GM19099 (cell line): Measurements from ENCODE around the gene GATA2.

Source experiments
- POLR2A ChIP-seq: IDR thresholded peaks from 3 replicates; pipeline ENCODE4 v1.6.1; 2011; ENCODE audit warnings: low read depth; ENCODE audit not compliant: insufficient read length; ENCODE audit errors: extremely low read depth

The GATA2 gene

DNA sequence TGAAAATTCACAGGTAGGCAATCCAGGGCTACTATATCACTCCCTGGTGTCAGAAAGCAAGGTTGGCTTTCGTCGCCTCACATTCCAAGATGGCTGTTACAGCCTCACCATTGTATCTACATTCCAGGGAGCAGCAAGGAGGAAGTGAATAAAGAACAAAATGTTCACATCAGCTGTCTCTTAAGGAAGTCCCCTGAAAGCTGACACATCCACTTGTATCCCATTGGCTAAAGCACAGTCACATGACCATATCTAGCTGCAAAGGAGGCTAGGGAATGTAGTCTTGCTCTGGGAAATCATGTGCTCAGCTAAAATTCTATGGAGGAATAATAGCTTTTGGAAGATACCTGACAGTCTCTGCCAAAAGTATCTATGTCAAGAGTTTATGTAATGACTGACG is 12.8 kb upstream of the GATA2 start:
- TF ChIP-seq POLR2A, result no peak

DNA sequence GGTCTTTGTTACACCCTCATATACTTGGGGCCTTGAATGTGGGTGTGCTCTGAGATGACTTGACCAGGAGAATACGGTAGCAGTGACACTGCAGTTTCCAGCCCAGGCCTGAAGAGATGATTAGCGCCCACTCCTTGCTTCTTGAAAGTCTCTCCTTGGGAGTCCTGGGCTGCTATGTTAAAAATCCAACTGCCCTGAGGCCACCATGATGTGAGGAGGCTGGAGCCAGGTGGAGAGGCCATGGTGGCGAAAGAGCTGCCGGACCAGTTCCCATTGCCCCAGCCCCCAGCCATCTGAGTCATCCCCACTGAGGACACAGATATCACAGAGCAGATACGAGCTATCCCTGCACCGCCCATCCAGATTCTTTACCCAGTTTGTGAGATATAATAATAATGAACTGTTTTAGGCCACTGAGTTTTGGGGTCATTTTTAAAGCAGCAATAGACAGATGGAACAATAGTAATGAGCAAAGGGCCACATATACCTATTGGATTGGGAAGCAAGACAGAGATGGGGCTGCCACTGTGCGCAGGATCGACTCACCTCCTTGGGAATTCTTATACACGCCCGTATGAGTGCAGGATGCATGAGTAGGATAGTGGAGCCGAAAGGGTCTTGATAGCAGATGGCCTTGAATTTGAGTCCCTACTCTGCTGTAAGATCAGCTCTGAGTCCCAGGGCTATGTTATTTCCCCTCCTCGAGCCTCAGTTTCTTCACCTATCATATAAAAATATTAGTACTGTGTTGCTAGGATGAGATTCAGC is 12.1 kb upstream of the GATA2 start:
- no peak for TF ChIP-seq POLR2A

DNA sequence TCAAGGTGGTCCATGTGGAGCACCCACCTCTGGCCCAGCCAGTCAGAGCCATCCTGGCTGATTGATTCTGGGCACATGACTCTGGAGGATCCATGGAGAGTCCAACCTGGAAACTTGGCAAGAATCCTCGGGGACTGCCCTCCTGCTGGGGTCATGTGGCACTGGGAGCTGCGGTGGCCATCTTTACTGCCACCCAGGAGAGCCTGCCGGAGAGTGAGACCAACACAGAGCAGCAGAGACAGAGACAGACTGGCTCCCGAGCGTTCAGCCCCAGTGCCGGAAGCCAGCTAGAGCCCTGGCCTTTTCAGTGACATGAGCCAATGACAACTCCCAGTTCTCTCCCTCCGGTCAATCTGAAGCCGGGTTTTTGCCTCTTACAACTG is 11.5 kb upstream of the GATA2 start:
- no peak for TF ChIP-seq POLR2A

DNA sequence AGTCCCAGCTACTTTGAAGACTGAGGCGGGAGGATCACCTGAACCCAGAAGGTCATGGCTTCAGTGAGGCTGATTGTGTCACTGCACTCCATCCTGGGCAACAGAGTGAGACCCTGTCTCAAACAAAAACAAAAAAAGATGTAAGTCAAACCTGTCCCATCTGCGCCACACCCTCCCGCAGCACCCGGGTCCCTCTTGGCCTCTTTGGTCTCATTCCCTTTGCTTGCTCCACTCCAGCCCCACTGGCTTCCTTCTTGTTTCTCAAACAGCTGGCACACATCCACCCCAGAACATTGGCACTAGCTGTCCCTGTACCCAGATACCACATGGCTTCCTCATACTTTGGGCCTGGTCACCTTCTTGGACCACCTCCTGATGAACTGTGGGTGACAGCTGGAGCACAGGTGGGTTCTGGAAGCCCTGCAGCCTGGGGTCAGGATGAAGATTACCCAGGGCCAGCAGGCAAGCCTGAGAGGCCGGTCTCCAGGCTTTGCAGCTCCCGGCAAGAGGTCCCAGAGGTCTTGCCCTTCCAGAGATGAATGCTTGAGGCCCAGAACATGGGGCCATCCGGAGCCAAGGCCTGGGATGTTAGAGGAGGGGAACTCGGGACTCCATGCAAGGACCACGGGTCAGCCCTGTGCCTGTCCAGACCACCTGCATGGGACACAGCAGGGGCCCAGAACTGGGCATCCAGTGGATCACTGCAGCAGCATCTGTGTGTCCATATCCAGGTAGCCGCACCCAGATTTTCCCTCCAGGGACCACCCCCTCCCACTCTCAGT is 10.9 kb upstream of the GATA2 start:
- no peak for TF ChIP-seq POLR2A

DNA sequence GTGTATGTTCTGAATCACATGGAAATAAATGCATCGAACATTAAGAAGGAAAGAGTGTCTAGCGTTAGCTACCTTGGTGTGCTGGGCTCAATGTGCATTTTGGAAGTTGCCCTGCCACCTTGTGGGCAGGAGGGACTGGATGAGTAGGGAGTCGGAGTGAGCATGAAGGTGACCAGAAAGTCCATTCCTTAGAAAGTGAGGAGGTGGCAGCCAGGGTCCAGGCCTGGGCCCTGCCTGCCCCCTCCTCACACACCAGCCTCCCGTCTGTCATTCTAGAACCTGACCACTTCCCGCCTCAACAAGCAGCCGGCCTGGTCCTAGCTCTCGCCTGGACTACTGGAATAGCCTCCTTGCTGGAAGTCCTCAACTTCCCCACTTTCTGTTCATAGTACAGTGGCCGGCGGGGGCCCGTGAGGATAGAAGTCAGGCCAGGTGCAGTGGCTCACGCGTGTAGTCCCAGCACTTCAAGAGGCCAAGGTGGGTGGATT is 10.2 kb upstream of the GATA2 start:
- no peak for TF ChIP-seq POLR2A

DNA sequence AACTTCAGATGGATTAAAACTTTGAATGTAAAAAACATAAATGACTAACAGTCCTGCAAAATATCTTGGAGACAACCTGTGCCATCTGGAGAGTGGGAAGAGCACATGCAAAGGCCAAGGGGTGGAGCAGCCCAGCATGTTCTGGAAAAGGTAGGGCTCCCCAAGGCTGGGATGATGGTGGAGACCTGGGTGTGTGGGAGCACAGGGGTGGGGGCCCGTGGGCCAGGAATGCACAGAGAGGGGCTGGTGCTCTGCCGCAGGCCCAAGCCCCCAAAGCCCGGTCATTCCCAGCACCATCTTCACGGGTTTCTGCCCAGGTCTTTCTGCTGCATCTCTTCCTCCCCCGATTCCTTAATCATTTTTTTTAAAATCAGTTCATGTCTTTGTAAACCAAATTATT is 9.7 kb upstream of the GATA2 start:
- no peak for TF ChIP-seq POLR2A

DNA sequence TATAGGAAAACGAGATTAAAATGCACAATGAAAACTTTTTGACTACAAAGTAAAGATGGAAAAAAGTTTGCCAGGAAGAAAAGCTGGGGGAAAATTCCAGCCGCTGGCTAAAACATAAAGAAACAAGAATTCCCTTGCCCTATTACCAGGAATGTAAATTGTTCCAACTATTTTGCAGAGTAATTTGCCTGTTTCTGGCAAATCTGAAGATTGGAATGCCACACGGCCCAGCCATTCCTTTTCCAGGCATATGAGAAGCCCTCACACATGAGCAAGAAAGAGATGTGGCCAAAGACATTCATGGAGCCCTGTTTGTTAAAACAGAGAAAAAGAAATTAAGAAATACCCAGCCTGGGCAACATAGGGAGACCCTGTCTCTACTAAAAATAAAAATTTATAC is 8.4 kb upstream of the GATA2 start:
- TF ChIP-seq POLR2A, result no peak

DNA sequence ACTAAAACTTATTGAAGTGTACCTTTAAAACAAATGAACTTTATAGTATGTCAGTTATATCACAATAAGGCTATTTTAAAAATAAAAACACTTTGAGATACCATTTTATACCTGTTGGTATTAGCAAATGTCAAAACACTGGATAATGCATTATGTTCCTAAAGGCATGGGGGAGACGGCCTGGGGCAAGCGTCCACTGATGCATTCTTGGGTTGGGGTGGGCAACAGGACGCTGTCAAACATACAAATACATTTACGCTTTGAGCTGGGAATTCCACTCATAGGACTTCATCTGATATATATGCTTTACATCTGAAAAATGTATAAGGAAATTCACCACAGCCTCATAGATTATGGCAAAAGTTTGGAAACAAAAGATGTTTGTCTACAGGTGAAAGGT is 7.6 kb upstream of the GATA2 start:
- no peak for TF ChIP-seq POLR2A

DNA sequence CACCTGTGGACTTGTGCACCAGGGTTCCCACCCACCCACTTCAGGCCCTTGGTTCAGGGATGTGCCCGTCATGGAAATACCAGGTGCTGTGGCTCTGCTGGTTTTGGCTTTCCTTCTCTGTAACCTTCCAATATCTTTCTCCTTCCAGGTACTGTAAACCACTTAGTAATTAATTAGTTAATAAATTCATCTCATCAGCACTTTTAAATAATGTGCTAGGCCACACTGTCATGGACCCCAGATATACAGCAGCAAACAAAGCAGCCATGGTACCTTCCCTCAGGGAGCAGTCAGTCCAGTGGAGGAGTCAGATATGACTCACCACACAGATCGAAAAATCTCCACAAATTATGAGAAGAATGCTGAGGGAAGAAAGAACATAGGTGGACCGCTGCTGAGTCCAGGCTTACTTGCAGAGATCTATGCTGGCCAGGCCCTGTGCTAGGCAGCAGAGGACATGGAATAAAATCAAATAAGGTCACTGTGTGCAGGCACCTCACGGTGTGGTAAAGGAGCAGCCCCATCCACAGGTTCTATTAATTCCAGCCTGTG is 6.8 kb upstream of the GATA2 start:
- no peak for TF ChIP-seq POLR2A

DNA sequence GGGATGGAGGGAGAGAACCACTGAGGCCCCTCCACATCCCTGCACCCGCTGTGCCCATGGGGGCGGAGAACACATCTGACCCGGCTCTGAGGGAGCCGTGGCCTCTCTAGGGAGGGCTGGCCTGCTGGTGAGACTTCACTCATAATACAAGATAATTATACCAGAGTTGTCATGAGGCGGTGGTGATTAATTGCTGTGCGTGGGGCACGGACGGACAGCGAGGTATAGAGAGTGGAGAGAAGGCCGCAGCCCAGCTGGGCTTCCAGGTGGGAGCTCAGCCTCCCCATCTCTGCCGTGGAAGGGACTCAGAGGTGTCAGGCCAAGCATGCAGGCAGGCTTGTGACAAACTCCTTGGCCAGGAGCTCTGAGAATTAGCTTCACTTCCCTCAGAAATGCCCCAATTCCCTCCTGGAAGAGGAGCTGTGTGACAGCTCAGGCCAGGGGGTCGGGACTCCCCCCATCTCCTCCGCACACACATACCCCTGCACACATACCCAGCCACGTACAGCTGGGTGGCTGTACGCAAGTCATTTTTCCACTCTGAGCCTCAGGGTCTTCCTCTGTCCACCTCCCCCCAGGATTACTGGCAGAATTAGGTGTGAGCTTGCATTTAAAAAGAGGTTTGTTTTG is 6.0 kb upstream of the GATA2 start:
- TF ChIP-seq POLR2A, result no peak

DNA sequence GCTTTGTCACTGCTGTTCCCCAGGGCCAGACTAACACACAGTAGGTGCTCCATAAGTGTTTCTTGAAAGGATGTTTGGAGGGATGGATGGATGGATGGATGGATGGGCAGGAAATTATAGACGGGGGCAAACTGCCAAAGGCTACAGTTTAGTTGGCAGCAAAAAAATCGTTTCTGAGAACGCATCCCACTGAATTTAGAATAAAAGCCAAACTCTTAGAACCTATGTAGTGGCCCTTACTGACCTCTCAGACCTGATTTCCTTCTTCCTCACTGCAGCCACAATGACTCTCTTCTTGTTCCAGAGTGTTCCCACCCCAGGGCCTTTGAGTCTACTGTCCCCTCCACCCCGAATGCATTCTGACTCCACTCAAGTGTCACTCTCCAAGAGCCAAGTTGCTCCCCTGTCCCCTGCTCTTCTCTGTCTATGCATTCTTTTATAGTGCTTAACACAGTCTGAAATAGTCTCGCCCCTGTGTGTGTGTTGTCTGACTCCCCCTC is 5.2 kb upstream of the GATA2 start:
- TF ChIP-seq POLR2A, result no peak

DNA sequence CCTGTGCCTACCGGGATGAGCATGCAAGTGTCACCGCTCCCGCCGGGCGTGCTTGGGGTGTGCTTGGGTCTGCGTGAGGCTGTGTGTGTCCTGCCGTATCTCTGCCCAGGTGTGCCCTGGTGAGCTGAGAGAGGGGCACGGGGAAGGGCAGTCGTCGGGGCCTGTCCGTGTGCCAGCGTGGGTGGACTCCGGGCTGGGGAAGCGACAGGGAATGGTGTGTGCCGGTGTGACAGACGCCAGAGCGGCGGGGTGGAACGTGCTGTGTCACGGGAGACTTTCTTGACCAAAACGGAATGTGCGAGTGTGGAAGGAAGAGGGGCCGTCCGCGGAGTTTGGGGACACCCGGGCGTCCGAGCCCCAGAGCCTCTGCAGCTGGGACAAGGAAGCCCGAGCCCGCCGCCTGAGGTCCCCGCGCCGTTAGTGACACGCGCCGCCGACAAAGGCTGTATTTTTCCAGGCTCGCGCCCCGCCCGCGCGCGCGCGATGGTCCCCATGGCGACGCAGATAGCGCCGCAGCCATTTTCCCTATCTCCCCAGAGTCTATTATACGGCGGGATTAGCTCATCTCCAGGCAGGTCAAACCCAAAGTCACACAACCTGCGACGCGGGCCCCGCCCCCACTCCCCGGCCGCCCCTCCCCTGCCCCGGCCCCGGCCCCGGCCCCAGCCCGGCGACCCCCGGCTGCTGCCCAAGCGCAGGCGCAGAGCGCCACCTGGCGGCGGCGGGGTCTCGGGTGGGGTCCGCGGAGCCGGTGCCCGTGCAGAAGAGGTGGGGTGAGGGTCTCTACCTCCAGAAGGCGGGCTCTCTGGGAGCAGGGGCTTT is 4.5 kb upstream of the GATA2 start:
- no peak for TF ChIP-seq POLR2A

DNA sequence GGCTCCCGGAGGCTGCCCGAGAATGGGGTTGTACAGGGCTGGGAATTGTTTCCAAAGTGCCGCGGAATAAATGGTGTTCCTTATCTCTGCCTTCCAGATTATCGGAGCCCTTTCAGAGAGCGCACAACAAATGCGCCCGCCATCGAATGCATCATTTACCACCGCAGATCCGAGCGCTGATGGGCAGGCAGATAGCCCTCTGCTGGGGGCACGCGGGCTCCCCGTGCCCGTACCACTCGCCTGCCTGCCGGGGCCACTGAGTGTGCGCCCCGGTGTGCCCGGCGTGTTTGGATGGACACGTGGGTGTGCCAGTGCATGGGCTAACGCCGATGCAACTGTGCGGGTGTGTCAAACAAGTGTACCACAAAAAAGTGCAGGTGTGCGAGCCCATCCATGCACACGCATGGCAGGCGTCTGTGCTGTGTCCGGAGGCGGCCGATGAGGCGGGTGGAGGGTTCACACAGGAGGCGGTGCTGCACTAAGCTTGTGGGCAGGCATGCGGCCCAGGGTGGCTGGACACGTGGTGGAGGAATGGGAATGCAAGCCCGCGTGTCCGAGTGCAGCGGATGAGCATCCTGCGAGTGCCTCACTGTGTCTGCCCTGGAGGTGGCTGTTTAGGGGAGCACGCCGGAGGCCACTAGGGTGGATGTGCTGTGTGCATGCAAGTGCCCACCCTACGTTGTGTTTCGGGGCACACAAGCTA is 3.8 kb upstream of the GATA2 start:
- TF ChIP-seq POLR2A, result no peak

DNA sequence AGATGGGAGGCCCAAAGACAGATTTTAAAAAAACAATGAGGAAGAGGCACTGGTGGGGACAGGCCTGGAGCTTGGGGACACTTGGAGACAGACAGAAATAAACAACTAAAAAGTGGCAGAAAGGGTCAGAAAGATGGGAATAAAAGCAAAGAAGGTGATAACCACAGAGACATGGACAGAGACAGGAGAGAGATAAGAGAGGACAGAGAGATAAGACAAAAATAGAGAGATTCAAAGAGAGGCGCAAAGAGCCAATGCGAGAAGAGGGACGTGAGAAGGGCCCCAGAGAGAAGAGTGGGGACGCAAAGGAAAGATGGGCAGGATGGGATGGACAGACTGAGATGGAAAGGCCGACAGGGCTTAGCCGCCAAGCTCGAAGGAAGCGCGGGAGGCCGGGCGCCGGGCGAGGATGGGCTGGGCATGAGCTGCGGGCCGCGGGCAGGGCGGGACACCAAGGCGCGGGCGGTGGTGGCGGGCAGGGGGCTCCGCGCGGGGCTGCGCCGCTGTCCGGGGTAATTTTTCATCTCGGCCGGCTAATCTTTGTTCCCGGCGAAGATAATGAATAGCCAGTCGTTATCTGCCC is 3.1 kb upstream of the GATA2 start:
- no peak for TF ChIP-seq POLR2A

DNA sequence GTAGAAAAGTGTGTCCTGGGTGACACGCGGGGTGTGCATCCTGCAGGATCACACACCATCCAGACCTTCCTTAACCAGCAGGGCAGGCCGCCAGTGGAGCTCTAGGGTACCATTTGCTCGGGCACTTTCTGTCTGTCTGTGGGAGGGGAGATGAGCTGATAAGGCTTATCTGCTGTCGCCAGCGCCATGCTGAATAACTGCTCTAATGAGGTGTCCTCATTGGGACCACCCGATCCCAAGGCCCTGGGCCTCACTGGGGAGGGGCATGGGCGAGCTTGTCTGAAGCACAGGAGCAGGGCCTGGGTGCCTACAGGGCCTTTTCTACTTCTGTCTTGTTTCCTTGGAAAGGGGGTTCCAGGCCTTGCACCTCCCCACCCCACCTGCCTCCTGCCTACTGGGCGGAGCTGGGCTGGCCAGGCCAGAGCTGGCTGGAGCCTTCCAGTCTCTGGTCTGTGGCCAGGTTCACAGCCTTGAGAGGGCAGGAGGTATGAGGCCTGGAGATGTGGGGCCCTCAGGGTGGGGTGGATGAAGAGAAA is 2.5 kb upstream of the GATA2 start:
- TF ChIP-seq POLR2A, result no peak
